NCI-H2196 (cell line): ENCODE measurements around the gene INKA2.
A peak's percentile ranks its signal among the peaks of the same experiment; 100 is the strongest.

Experiments used
- DNase-seq: peaks from one replicate; lab custom pipeline; 2025; ENCODE audit not compliant: unreplicated experiment; lab: John Stamatoyannopoulos, UW

INKA2 gene

DNA sequence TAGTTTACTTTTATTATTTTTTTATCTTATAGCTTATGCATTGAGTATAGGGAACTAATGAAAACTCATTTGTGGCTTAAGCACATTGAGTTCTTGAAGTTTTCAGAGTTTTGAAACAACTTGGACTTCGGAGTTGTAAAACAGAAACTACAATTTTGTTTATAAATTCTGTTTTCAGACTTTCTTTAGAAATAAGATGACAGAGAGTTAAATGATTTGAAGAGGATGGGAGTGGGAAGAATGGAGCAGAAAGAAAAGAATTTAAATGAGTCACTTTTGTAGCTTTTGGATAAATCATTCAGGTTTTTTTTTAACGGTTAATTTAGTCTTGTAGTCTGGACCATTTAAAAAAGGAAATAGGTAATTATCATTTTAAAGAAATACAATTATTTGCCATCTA is 32.3 kb downstream of the INKA2 start:
- no peak for DNase-seq

- DNase-seq = no peak
Measured at GRCh38 chr1:111705841-111706240, 33.4 kb downstream of the INKA2 start.

- DNase-seq = no peak
Measured at GRCh38 chr1:111704776-111705175, 34.4 kb downstream of the INKA2 start.

DNA sequence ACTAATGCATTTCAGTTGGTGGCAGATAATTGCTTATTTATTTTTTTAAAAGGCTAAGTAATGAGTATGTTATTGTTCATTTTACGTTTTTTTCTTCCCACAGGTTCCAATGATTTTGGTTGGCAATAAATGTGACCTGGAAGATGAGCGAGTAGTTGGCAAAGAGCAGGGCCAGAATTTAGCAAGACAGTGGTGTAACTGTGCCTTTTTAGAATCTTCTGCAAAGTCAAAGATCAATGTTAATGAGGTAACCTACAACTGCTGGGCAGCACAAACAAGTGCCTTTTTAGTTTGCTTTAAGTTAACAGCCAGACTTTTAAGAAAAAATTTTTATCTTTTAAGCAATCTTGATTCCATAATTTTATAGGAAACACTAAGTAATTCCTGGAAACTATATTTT is 35.0 kb downstream of the INKA2 start:
- DNase-seq = no peak

GRCh38 chr1:111702504-111703050 is 36.6 kb downstream of the INKA2 start:
- DNase-seq = no peak

DNA sequence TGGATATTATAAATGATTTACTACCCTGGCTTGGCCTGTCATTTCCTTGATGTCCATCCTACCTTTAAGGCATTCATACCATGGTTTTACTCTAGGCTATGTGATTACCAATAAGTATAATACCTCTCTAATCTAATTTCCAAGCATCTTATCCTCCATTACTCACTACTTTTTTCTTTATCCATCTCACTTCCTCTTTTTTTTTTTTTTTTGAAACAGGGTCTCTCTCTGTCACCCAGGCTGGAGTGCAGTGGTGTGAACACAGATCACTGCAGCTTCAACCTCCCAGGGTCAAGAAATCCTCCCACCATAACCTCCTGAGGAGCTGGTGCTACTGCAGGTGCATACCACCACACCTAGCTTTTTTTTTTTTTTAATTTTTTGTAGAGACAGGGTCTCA is 39.9 kb downstream of the INKA2 start:
- no peak for DNase-seq

DNA sequence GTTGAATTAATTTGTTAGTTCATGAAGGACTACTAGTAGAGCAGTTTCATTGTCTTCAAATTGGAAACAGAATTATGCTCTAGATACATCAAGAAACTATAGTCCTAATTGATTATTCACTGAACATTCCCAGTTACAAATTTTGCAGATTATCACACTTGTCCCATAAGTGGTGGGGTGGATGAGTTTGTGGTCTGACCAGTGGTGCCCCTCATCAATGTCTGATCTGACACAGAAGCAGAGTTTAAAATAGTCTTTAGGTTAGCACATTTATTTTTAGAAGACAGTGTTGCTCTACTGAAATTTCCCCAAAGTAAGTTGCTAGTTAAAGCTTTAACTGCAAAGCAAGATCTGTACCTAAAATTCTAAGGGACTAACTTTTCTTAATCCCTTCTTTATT is 42.9 kb downstream of the INKA2 start:
- no peak for DNase-seq

DNA sequence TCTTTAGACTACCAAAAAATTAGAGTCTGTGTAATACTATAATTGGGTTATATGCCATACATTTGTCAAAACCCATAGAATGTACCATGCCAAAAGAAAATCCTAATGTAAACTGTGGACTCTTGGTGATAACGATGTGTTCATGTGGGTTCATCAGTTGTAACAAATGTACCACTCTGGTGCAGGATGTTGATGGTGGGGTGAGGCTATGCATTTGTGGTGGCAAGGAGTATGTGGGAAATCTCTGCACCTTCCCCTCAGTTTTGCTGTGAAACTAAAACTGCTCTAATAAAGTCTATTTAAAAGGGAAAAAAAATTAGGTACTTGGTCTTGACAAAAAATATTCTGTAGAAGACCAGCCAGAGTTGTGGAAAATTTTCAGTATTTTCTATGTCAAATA is 43.4 kb downstream of the INKA2 start:
- DNase-seq = no peak

DNA sequence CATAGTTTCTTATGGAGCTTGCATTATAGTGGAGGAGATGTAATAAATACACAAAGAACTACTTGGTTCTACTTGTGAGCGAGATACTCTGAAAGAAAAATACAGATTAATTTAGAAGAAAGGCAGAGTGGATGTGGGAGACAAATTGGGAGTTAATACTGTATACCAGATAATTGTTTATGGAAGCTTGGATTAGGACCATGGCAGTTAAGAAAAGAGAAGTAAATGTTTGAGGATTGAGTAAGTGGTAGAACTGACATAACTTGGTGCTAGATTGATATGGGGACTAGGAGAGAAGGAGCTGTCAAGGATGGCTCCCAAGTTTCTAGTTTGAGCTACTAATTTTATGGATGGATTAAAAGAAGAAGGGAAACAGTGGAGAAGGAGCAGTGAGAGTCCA is 47.3 kb downstream of the INKA2 start:
- no peak for DNase-seq

DNA sequence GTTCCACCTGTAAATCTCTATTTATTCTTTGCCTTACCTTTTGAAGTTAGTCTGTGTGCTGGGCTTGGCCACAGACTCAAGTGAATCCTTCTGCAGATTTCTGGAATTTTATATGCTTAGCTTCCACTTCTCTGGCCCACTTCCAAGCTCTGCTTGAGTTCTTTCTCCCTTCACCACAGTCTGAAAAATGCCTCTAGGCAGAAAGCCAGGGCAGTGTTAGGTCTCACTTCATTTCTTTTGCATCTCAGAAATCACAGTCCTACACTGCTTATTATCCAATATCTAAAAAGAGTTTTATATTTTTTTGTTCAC is 48.9 kb downstream of the INKA2 start:
- DNase-seq = peak; percentile 68
